ENCODE data around the gene PRAMEF11.

The PRAMEF11 gene

GRCh38 chr1:12774801-12775345 lies 56.3 kb downstream of the PRAMEF11 start:
- in situ Hi-C loops (cut with MboI; ENCODE audit: low sequenced_read_pairs) = no loop called here

Measured in hTERT RPE-1 (cell line).